ENCODE data around the gene LDAH. TPM values are rescaled to one million over a fixed set of nuclear protein-coding genes. Genes with fewer than 3 reads are reported as not detected.

LDAH gene
- total RNA-seq, 1 donor = 25.0 TPM

DNA sequence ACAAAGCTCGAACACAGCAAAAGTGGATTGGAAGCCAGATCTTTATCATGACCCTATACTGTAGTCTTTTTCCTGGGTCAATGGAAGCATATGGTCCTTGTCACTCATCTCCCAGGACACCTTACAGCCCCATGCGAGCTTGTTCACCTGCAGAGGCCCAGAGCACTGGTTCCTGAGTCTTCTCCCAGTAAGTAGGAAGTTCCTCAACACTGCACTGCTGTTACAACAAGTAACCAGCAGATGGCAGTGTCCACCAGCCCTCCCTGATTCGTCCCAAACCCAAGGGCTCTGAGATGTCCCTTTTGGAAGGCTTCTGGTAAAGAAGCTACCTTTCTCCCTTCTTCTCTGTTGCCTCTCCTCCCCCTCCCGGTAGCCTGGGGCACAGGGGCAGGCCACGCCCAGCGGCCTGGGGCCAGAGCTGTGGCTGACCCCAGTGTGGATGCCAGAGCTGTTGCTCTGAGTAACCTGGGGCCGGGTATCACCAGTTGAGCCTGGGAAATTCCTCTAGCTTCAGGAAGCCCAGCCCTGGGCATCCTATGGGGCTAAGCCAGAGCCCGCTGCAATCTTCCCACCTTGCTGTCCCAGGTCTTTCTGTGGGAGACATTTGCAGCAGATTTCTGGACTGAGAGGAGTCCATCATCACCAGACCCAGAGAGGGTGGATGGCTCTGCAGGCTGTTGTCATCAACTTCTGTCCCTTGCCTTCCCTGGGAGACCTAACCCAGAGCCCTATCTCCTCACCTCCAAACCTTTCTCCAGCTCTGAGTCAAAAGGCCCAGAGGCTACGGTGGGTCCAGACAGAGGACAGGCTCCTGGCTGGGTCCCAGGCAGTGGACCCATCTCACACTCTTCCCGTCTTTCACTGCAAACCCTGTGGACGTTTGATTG, 161.2 kb downstream of the LDAH start:
- no peak overlapping the region for H3K4me3 ChIP-seq (ENCODE audit: low read depth, low read length)

DNA sequence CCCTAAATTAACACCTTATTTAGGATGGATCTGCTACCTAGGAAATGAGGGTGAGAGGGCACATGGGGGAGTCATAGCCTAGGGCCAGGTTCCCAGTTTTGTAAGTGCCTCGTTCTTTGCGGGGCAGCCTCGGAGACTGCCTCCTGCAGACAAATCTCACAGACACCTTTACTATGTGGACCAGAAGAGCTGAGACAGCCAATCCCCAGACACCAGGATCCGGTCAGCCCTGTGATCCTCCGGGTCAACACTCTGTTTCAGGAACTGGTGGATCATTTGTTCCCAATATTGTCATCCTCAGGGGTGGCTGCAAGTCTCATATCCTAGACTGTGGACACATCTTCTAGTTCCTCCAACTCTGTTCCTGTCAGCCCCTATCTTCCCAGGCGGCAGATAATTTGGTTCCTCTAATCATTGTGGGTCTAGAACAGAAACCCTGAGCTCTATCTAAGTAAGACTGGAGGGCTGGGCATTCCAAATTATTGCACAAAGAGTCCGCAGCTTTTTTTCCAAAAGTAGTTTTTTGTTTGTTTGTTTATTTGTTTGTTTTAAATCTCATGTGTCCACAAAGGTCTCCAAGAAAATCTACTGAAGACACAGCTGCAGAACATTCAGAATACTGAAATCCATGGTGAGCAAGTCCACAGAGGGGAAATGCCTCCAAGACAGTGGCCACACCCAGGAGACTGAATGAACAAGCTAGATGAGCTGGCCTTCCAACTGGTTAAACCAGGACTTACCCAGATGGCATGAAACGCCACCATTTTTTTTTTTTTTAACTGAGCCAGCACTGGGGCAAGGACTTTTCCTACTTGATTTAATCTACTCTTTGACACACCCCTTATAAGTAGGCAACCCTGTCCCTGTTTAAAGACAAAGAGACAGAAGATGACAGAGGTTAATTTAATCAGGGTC, 162.1 kb downstream of the LDAH start:
- DNase-seq (ENCODE audit: low read depth) = no peak
- TF ChIP-seq, protein P1, sequence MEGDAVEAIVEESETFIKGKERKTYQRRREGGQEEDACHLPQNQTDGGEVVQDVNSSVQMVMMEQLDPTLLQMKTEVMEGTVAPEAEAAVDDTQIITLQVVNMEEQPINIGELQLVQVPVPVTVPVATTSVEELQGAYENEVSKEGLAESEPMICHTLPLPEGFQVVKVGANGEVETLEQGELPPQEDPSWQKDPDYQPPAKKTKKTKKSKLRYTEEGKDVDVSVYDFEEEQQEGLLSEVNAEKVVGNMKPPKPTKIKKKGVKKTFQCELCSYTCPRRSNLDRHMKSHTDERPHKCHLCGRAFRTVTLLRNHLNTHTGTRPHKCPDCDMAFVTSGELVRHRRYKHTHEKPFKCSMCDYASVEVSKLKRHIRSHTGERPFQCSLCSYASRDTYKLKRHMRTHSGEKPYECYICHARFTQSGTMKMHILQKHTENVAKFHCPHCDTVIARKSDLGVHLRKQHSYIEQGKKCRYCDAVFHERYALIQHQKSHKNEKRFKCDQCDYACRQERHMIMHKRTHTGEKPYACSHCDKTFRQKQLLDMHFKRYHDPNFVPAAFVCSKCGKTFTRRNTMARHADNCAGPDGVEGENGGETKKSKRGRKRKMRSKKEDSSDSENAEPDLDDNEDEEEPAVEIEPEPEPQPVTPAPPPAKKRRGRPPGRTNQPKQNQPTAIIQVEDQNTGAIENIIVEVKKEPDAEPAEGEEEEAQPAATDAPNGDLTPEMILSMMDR (IDR thresholded peaks at IDR 0.05; ENCODE audit: insufficient read depth, low read depth, low read length) = no peak
- H3K4me3 ChIP-seq (ENCODE audit: low read depth, low read length) = no peak overlapping the region

More for the DNA sequence above, 161.2 kb downstream of the LDAH start:
- TF ChIP-seq, protein P1 (IDR thresholded peaks at IDR 0.05; ENCODE audit: insufficient read depth, low read depth, low read length) = peak; percentile 97
- DNase-seq (ENCODE audit: low read depth) = peak; percentile 80

DNA sequence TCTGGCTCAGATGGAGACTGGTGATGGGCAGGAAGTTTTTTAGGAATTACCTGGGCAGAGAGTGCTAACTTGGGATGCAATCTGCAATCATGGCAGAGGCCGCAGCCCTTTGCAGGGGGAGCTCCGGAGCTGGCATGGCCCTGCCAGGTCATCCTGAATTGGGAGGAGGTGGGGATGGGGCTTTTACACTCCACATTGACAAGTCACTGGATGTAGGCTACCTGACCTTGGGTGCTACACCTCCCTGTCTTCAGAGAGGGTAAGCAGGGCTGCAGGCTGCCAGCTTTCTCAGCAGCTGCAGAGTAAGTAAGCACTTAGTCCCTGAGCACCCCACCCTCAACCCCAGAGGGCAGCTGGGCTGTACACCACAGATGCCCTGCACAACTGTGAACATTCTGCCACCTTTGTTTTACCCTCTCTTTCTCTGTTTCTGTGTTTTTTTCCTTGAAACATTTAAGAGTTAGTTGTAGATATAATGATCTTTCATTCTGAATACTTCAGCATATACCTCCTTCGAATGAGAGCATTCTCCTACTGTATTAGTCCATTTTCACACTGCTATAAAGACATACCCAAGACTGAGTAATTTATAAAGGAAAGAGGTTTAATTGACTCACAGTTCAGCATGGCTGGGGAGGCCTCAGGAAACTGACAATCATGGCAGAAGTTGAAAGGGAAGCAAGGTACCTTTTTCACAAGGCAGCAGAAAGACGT, 165.2 kb downstream of the LDAH start:
- TF ChIP-seq, protein P1 (IDR thresholded peaks at IDR 0.05; ENCODE audit: insufficient read depth, low read depth, low read length) = no peak
- DNase-seq (ENCODE audit: low read depth) = no peak
- no peak overlapping the region for H3K4me3 ChIP-seq (ENCODE audit: low read depth, low read length)

DNA sequence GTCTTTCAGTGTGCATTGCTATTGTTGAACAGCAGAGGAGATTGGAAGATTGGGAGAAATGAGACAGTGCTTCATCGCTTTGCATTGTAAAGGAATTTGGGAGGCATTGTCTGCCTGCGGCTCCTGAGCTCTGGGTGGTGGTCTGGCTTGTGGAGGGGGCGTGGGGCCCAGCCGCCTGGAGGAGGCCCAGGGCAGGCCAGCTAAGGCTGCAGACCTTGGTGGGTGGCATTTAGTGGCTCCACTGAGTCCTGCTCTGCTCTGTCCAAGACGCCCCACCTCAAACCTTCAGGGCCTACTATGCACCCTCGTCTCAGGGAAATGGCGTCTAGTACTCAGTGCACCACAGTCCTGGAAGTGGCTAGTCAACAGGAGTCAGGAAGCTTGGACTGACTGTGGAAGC, 166.3 kb downstream of the LDAH start:
- no peak for DNase-seq (ENCODE audit: low read depth)
- no peak overlapping the region for H3K4me3 ChIP-seq (ENCODE audit: low read depth, low read length)
- TF ChIP-seq, protein P1 (IDR thresholded peaks at IDR 0.05; ENCODE audit: insufficient read depth, low read depth, low read length) = no peak

DNA sequence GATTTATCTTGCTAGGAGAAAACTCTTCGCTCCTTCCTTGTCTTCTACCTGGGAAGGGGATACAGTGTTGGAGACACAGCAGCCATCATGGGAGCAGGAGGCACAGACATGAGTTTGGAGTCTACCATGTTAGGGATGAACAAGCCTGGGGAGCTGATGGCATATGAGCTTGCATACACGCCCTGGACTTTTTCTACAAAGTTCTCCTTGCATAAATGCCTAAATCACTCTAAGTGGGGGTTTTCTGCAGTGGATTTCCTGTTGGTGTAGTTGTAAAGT, 168.4 kb downstream of the LDAH start:
- no peak for DNase-seq (ENCODE audit: low read depth)
- no peak overlapping the region for H3K4me3 ChIP-seq (ENCODE audit: low read depth, low read length)
- TF ChIP-seq, protein P1 (IDR thresholded peaks at IDR 0.05; ENCODE audit: insufficient read depth, low read depth, low read length) = no peak

DNA sequence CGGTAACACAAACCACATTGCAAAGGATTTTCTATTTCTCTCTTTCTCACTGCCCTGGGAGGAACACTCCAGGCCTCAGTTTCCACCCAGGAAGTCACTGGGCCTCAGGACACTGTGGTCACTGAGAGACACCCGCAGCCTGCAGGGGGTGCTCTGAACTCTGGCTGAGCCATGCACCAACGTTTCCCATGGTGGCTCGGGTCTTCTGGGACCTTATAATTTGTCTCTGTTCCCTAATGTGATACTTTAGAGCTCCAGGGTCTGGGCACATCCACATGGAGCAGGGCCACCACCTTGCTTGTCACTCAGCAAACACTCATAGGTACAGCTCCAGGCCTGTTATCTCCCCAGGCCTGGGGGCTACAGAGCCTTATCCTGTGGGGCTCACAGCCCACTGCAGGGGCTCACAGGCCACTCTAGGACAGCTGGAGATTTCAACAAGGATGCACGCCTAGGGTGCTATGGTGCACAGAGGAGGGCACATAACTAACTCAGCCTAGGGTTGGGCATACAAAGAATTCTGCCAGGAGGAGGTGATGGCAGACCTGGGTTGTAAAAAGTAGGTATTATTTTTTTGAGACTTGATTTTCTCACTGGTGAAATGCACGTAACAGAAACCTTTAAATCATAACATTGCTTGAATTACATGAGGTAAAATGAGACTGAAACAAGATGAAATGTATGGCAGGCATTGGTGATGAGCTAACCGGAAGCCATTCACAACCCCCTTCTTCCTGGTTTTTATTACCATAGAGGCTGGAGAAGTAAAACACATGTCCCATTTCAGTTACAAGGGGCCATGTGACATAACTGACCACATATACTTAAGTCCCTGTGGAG, 169.0 kb downstream of the LDAH start:
- TF ChIP-seq, protein P1 (IDR thresholded peaks at IDR 0.05; ENCODE audit: insufficient read depth, low read depth, low read length) = no peak
- H3K4me3 ChIP-seq (ENCODE audit: low read depth, low read length) = no peak overlapping the region
- peak; percentile 26 for DNase-seq (ENCODE audit: low read depth)

All from fibroblast of villous mesenchyme (primary cell).